Heart left ventricle (tissue), 16 donors: ENCODE measurements around the gene MIER3. TPM values are rescaled to one million over a fixed set of nuclear protein-coding genes. Genes with fewer than 3 reads are reported as not detected.

ENCODE experiments used
- ATAC-seq, 4 donors: fragments of 200-7000 bp; cut with Tn5 transposase; one replicate each; pipeline ENCODE4 v1.9.1; 2020 to 2022; ENCODE audit warnings: moderate library complexity in 4 of 4, mild to moderate bottlenecking in 3 of 4, moderate number of reproducible peaks in 1 of 4
- DNase-seq, 5 donors: peaks; one replicate each; pipeline ENCODE4 v3.0.0-alpha.2; 2020
- H3K27ac ChIP-seq, 12 donors: fragments of 200-600 bp; sonication (generic) in 4 of 12; one replicate each; pipeline versions ENCODE4 v1.5.0 to v1.8.0; 2016 to 2022; ENCODE audit warnings: mild to moderate bottlenecking in 2 of 12
- H3K27me3 ChIP-seq, 9 donors: fragments of 200-600 bp; sonication (generic) in 2 of 9; one replicate each; pipeline versions ENCODE4 v1.5.1 to v1.8.0; 2016 to 2022; ENCODE audit warnings: mild to moderate bottlenecking in 3 of 9
- H3K36me3 ChIP-seq, 9 donors: fragments of 200-600 bp; sonication (generic) in 2 of 9; one replicate each; pipeline versions ENCODE4 v1.5.0 to v1.8.0; 2018 to 2022; ENCODE audit warnings: mild to moderate bottlenecking in 2 of 9
- H3K4me1 ChIP-seq, 12 donors: fragments of 200-600 bp; sonication (generic) in 4 of 12; one replicate each; pipeline versions ENCODE4 v1.5.0 to v1.8.0; 2016 to 2022; ENCODE audit warnings: mild to moderate bottlenecking in 3 of 12
- H3K4me3 ChIP-seq, 12 donors: fragments of 200-600 bp; sonication (generic) in 4 of 12; one replicate each; pipeline versions ENCODE4 v1.5.0 to v1.8.0; 2017 to 2022; ENCODE audit warnings: mild to moderate bottlenecking in 9 of 12, moderate library complexity in 4 of 12
- H3K9me3 ChIP-seq, 12 donors: fragments of 200-600 bp; sonication (generic) in 4 of 12; one replicate each; pipeline versions ENCODE4 v1.5.0 to v1.8.0; 2016 to 2022; ENCODE audit warnings: mild to moderate bottlenecking in 1 of 12
- POLR2A ChIP-seq, 2 donors: fragments of 450-650 bp; IDR thresholded peaks; one replicate each; pipeline ENCODE4 v1.6.1; 2017; ENCODE audit warnings: antibody characterized with exemption in 2 of 2, mild to moderate bottlenecking in 2 of 2, moderate library complexity in 2 of 2
- WGBS, 4 donors: extraction: QIAGEN DNeasy Blood & Tissue Kit in 2 of 4; methylation state at CpG; one replicate each; pipeline versions ENCODE4 v1.1.5 to v1.1.7; 2013 to 2018; 5-methylcytosine and 5-hydroxymethylcytosine counted together
- intact Hi-C, 10 donors: fragments of 100-400 bp; cut with DNase I; formaldehyde crosslinking; loops; one replicate each; pipeline versions ENCODE4 v1.11.1 to v1.14.2; 2022
- polyA plus RNA-seq, 2 donors: library from polyadenylated mRNA; stranded (reverse); fragments of 200-250 nt; gene quantifications; one replicate each; pipeline ENCODE4 v1.2.3, GENCODE V29; 2013
- total RNA-seq, 9 donors: library from RNA; depleted of rRNA in 2 of 9; stranded (reverse); fragments of >200 nt in 2 of 9; fragmentation: NEBNext Ultra II Directional in 3 of 9; extraction: Animal tissue kit (Norgen Biotek cat#: 25700) in 3 of 9; gene quantifications; one replicate each; pipeline versions ENCODE4 v1.1.0 to v1.2.4, GENCODE V29; 2016 to 2023
- TF ChIP-seq, protein P1 (sequence below), 12 donors: fragments of 200-600 bp; sonication (generic) in 4 of 12; IDR thresholded peaks; one replicate each; pipeline versions ENCODE4 v1.5.0 to v1.8.0; 2018 to 2022; ENCODE audit warnings: antibody characterized with exemption in 12 of 12, mild to moderate bottlenecking in 5 of 12
- donor health status: ischemic (EF 13 %, LVEDD 7.1; RV severe dilation, severe dysfunction).
- donor health status: healthy with polysubstance abuse.
- donor health status: DM: no; HTN: yes; CAD: no.
- donor health status: DM: no; HTN: no; CAD: no.
- donor health status: ischemic (EF 25% LVEDD 6.9; RV normal size, moderate dysfunction).
- donor health status: ischemic (EF 25% LVEDD 5.7; RV mildly dilated, moderate dysfunction).
- donor health status: healthy.
- donor health status: DM: yes; HTN: yes; CAD: no.
- donor health status: ischemic (EF 35%, LVEDD 5.7; RV mildly dilated, moderate dysfunction).
- donor health status: nonischemic (EF 11% LVEDD 7.7; RV severe dilation, severe dysfunction).
- donor health status: DM: yes; HTN: yes; CAD: no.
- donor health status: PGD.
- donor health status: ischemic (EF 29% LVEDD 5.4; RV normal size, mild dysfunction).
- donor health status: nonischemic (EF 23%, LVEDD 6.1; RV moderate dilation, normal function).

MIER3 gene
- total and polyA plus RNA-seq, 11 donors, result 3.9 to 15.5 (median 10.6) TPM

DNA sequence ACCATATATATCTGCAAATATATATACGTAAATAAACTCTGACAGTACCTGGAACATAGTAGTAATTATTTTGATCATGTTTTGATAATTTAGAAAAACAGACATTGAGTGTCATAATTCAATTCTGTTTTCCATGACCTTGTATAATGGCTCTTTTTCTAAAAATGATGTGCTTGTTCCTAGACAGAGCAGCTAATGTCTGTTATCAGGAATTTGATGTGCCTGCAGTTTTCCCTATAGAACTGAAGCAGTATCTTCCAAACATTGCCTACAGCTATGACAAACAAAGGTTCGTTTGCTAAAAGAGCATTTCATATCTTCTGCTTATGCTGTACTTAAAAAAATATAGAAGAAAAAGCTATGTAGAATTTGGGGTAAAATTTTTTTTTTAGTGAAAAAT, 37.2 kb downstream of the MIER3 start:
- no peak for TF ChIP-seq POLR2A (IDR thresholded peaks at IDR 0.05)
- TF ChIP-seq, protein P1, sequence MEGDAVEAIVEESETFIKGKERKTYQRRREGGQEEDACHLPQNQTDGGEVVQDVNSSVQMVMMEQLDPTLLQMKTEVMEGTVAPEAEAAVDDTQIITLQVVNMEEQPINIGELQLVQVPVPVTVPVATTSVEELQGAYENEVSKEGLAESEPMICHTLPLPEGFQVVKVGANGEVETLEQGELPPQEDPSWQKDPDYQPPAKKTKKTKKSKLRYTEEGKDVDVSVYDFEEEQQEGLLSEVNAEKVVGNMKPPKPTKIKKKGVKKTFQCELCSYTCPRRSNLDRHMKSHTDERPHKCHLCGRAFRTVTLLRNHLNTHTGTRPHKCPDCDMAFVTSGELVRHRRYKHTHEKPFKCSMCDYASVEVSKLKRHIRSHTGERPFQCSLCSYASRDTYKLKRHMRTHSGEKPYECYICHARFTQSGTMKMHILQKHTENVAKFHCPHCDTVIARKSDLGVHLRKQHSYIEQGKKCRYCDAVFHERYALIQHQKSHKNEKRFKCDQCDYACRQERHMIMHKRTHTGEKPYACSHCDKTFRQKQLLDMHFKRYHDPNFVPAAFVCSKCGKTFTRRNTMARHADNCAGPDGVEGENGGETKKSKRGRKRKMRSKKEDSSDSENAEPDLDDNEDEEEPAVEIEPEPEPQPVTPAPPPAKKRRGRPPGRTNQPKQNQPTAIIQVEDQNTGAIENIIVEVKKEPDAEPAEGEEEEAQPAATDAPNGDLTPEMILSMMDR (IDR thresholded peaks at IDR 0.05), result no peak
- no peak for ATAC-seq
- WGBS, 4 donors, result 88 to 94% (median 92%) methylated on average over 2 of the region's 2 CpGs

DNA sequence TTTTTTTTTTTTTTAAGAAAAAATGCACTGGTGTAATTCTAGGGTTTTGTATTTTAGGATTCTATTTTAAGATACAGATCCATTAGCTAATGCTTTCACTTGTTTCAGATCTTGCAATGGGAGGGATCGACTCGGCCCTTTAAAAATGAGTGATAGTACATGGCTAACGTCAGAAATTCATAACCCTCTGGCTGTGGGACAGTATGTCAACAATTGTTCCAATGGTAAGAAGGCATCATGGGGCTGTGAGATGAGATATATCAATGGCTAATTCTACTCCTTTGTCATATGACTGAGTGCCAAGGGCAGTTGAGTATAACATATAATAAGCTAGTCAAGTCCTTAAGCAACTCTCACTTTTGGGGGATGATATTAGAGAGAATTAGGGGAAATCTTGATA, 38.2 kb downstream of the MIER3 start:
- ATAC-seq (no peak), DNase-seq (no peak)
- Histone ChIP-seq H3K4me3 (no peak overlapping the region), H3K9me3 (no peaks in the 10 kb centered on the region), H3K27ac (no peak overlapping the region), H3K4me1 (peaks cover 0 to 27% (median 9%) of the 10 kb centered on the region in 12 donors), H3K36me3 (peaks cover 0 to 15% (median 0%) of the 10 kb centered on the region in 9 donors), H3K27me3 (no peaks in the 10 kb centered on the region)
- TF ChIP-seq, protein P1 (IDR thresholded peaks at IDR 0.05), result no peak
- TF ChIP-seq POLR2A (IDR thresholded peaks at IDR 0.05), result no peak
- intact Hi-C loops, result loop anchor here in 2 of 10 donors (5.0 kb wide), 1 partner anchor 39 kb away; the partner anchor contains the start of gene MIER3 (in 2 of the 2)
- 87 to 93% (median 87%) methylated on average over 3 of the region's 3 CpGs for WGBS, 4 donors

More for the DNA sequence above, 37.2 kb downstream of the MIER3 start:
- no peak for DNase-seq
- Histone ChIP-seq H3K9me3 (no peaks in the 10 kb centered on the region), H3K4me1 (peaks cover 0 to 25% (median 9%) of the 10 kb centered on the region in 12 donors), H3K4me3 (no peak overlapping the region), H3K27me3 (no peaks in the 10 kb centered on the region), H3K27ac (no peak overlapping the region), H3K36me3 (peaks cover 0 to 20% (median 0%) of the 10 kb centered on the region in 9 donors)
- intact Hi-C loops, result loop anchor here in 2 of 10 donors (5.0 kb wide), 1 partner anchor 38 kb away; the partner anchor contains the start of gene MIER3 (in 2 of the 2)

- TF ChIP-seq, protein P1 (IDR thresholded peaks at IDR 0.05), result no peak
- no peak for TF ChIP-seq POLR2A (IDR thresholded peaks at IDR 0.05)
- H3K27me3 ChIP-seq, result no peaks in the 10 kb centered on the region
- peaks cover 0 to 16% (median 9%) of the 10 kb centered on the region in 12 donors for H3K4me1 ChIP-seq
- WGBS, 4 donors, result 0 to 1% (median 1%) methylated on average over 27 to 29 of the region's 29 CpGs
- intact Hi-C loops, result loop anchor here in 3 of 10 donors (1.0 to 5.0 kb wide), 2 partner anchors 40 to 42 kb away; partner anchors contain the start of gene MIER3 (in 2 of the 3)
- DNase-seq, result peak in 4 of 5 donors; percentile 46 to 63 (median 54)
- ATAC-seq, result peak; percentile 1 to 25 (median 14)
- H3K4me3 ChIP-seq, result peak overlapping the region; percentile 40 to 86 (median 68)
- peaks cover 0 to 9% (median 0%) of the 10 kb centered on the region in 12 donors for H3K9me3 ChIP-seq
- H3K27ac ChIP-seq, result peak overlapping the region; percentile 85 to 99 (median 95)
- H3K36me3 ChIP-seq, result peaks cover 0 to 13% (median 0%) of the 10 kb centered on the region in 9 donors
These were observed 41.5 kb downstream of the MIER3 start for GRCh38 chr5:56910210-56910965.
